ENCODE data around the gene NDC1.

DNA sequence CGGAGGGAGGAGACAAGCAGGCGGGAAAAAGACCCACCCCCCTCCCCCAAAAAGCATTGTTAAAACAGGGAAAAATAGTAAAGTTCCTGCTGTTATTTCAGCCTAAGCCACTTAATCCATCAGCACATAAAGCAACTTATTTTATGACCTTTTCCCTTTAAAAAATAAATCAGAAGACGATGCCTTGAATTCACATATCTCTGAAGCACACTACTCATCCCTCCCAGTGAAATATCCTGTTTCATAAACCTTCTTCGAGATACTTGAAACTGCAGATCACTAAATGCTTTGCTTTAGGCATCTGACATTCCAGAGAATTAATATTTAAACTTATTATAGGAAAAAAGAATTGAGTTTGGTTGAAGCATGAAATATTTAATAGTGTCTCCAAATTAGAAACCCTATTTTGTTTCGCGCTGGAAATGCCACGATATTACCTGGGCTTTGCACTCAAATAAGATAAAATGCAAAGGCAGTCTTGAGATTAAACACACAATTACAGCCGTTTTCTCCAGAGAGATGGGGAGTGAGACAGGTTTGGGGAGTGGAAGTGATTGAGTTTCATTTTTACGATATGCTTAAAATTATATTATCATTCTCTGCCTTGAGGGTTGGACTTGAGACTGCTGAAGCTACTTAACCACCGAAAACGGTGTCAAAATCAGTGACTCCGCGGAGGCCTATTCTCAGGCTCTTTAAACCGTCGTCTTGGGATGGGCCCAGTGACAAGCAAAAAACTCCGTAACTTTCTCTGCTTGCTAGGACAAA, 108.5 kb downstream of the NDC1 start:
- TF ChIP-seq, protein P1, sequence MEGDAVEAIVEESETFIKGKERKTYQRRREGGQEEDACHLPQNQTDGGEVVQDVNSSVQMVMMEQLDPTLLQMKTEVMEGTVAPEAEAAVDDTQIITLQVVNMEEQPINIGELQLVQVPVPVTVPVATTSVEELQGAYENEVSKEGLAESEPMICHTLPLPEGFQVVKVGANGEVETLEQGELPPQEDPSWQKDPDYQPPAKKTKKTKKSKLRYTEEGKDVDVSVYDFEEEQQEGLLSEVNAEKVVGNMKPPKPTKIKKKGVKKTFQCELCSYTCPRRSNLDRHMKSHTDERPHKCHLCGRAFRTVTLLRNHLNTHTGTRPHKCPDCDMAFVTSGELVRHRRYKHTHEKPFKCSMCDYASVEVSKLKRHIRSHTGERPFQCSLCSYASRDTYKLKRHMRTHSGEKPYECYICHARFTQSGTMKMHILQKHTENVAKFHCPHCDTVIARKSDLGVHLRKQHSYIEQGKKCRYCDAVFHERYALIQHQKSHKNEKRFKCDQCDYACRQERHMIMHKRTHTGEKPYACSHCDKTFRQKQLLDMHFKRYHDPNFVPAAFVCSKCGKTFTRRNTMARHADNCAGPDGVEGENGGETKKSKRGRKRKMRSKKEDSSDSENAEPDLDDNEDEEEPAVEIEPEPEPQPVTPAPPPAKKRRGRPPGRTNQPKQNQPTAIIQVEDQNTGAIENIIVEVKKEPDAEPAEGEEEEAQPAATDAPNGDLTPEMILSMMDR (IDR thresholded peaks at IDR 0.05) = no peak
- no peak for TF ChIP-seq POLR2A (IDR thresholded peaks at IDR 0.05)

Measured in heart left ventricle (tissue), 13 donors.